Kasumi-1 (cell line): ENCODE measurements around the gene PICALM.
A peak's percentile ranks its signal among the peaks of the same experiment; 100 is the strongest.
"Not testable (repeated sequence)": the region's sequence is repeated elsewhere in the genome, so short reads cannot be mapped to it uniquely, and the experiment has no call there.

Source experiments
- DNase-seq, 2 experiments: peaks; one replicate each; lab custom pipeline; 2025; lab: John Stamatoyannopoulos, UW

The PICALM gene

GRCh38 chr11:85939099-85940015 lies 129.5 kb downstream of the PICALM start:
- DNase-seq, result no peak

- DNase-seq, result no peak
These were observed 131.0 kb downstream of the PICALM start for GRCh38 chr11:85937835-85938234.

GRCh38 chr11:85935751-85936150 lies 133.1 kb downstream of the PICALM start:
- no peak for DNase-seq

GRCh38 chr11:85934596-85935169 lies 134.2 kb downstream of the PICALM start:
- no peak for DNase-seq

GRCh38 chr11:85930879-85931366 lies 138.0 kb downstream of the PICALM start:
- no peak for DNase-seq

GRCh38 chr11:85926653-85927214 lies 142.2 kb downstream of the PICALM start:
- DNase-seq, result not testable (repeated sequence)

- no peak for DNase-seq
These were observed 145.4 kb downstream of the PICALM start for GRCh38 chr11:85923455-85923854.

GRCh38 chr11:85922367-85922766 lies 146.5 kb downstream of the PICALM start:
- DNase-seq, result no peak

- no peak for DNase-seq
These were observed 149.7 kb downstream of the PICALM start for GRCh38 chr11:85918910-85919794.

GRCh38 chr11:85914425-85914824 lies 154.5 kb downstream of the PICALM start:
- no peak for DNase-seq

- DNase-seq, result peak; percentile 31 to 52
These were observed 155.4 kb downstream of the PICALM start for GRCh38 chr11:85913513-85913912.

- no peak for DNase-seq
These were observed 156.5 kb downstream of the PICALM start for GRCh38 chr11:85912414-85912813.
